BE2C (cell line): ENCODE results near the gene PPP4R1.

Experiments
- DNase-seq: peaks from one replicate; pipeline ENCODE4 v3.0.0-alpha.2; 2020
- H3K27me3 ChIP-seq: fragments of 250-450 bp; sonication (Bioruptor Pico); 2 replicates; pipeline ENCODE4 v1.5.1; 2020; ENCODE audit warnings: mild to moderate bottlenecking
- H3K36me3 ChIP-seq: fragments of 250-450 bp; sonication (Bioruptor Pico); 2 replicates; pipeline ENCODE4 v1.5.1; 2020; ENCODE audit warnings: mild to moderate bottlenecking
- H3K4me1 ChIP-seq: fragments of 250-450 bp; sonication (Bioruptor Pico); 2 replicates; pipeline ENCODE4 v1.5.1; 2020
- H3K4me3 ChIP-seq: 2 replicates; pipeline ENCODE4 v1.5.1; 2011; ENCODE audit warnings: low read depth, low read length
- H3K9me3 ChIP-seq: fragments of 250-450 bp; sonication (Bioruptor Pico); 2 replicates; pipeline ENCODE4 v1.5.1; 2020
- TF ChIP-seq, protein P1 (sequence below): IDR thresholded peaks from 2 replicates; pipeline ENCODE4 v1.5.1; 2012; ENCODE audit warnings: mild to moderate bottlenecking, low read depth, low read length

Gene PPP4R1

DNA sequence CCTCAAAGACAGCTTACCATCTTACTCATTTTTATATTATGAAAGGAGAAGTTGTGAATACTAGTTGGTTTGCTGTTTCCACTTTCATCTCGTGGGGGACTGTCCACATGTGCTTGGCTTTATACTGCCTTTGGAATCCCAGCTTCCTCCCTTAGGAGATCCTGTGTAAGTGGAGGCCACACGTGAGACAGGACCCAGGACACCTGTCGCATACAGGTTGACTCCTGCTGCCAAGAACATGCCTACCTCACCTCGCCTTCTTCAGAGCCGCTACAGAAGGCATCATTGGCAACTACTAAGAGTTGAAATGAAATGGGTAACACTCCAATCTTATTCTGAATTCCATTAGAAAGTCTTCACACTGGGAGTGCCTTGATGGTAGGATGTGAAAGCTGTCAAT is 69.3 kb downstream of the PPP4R1 start:
- Histone ChIP-seq H3K9me3 (no peaks in the 10 kb centered on the region), H3K4me1 (no peaks in the 10 kb centered on the region), H3K4me3 (no peak overlapping the region), H3K36me3 (no peaks in the 10 kb centered on the region; the same call in 1 of the 2 replicates), H3K27me3 (no peaks in the 10 kb centered on the region)
- DNase-seq = no peak
- TF ChIP-seq, protein P1, sequence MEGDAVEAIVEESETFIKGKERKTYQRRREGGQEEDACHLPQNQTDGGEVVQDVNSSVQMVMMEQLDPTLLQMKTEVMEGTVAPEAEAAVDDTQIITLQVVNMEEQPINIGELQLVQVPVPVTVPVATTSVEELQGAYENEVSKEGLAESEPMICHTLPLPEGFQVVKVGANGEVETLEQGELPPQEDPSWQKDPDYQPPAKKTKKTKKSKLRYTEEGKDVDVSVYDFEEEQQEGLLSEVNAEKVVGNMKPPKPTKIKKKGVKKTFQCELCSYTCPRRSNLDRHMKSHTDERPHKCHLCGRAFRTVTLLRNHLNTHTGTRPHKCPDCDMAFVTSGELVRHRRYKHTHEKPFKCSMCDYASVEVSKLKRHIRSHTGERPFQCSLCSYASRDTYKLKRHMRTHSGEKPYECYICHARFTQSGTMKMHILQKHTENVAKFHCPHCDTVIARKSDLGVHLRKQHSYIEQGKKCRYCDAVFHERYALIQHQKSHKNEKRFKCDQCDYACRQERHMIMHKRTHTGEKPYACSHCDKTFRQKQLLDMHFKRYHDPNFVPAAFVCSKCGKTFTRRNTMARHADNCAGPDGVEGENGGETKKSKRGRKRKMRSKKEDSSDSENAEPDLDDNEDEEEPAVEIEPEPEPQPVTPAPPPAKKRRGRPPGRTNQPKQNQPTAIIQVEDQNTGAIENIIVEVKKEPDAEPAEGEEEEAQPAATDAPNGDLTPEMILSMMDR = no peak

GRCh38 chr18:9542924-9543323 is 71.4 kb downstream of the PPP4R1 start:
- H3K36me3 ChIP-seq = no peaks in the 10 kb centered on the region
- no peak for DNase-seq
- no peaks in the 10 kb centered on the region for H3K9me3 ChIP-seq
- no peak overlapping the region for H3K4me3 ChIP-seq
- H3K27me3 ChIP-seq = no peaks in the 10 kb centered on the region
- no peaks in the 10 kb centered on the region for H3K4me1 ChIP-seq
- TF ChIP-seq, protein P1 = no peak

DNA sequence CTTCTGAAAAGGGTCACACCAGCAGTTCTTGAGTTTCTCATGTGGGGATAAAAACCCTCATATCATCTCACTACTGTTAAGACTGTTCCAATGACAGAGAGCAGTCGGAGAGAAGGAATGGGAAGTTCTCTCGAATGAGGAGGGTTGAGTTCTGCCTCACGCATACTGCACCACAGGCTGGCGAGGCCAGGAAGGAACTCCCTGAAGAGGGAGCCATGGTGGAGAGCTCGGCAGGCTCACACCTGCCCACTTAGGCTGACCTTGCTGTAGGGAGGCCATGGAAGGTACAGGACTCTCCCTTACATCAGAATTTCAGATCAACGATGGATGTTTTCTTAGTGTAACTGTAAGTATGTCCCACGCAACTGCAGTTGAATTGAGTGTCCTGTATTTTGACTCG is 74.4 kb downstream of the PPP4R1 start:
- H3K4me3 ChIP-seq = no peak overlapping the region
- TF ChIP-seq, protein P1 = no peak
- H3K4me1 ChIP-seq = no peaks in the 10 kb centered on the region
- no peaks in the 10 kb centered on the region for H3K36me3 ChIP-seq
- H3K27me3 ChIP-seq = no peaks in the 10 kb centered on the region
- no peaks in the 10 kb centered on the region for H3K9me3 ChIP-seq
- DNase-seq = no peak

- DNase-seq = no peak
- Histone ChIP-seq H3K27me3 (no peaks in the 10 kb centered on the region), H3K4me3 (no peak overlapping the region), H3K9me3 (no peaks in the 10 kb centered on the region), H3K36me3 (no peaks in the 10 kb centered on the region), H3K4me1 (no peaks in the 10 kb centered on the region)
- TF ChIP-seq, protein P1 = no peak
Observed at GRCh38 chr18:9539283-9539682, 75.1 kb downstream of the PPP4R1 start.

GRCh38 chr18:9537677-9538076 is 76.7 kb downstream of the PPP4R1 start:
- no peaks in the 10 kb centered on the region for H3K4me1 ChIP-seq
- H3K4me3 ChIP-seq = no peak overlapping the region
- H3K27me3 ChIP-seq = no peaks in the 10 kb centered on the region
- no peaks in the 10 kb centered on the region for H3K9me3 ChIP-seq
- no peaks in the 10 kb centered on the region for H3K36me3 ChIP-seq
- TF ChIP-seq, protein P1 = no peak
- DNase-seq = no peak

GRCh38 chr18:9536354-9537152 is 77.8 kb downstream of the PPP4R1 start:
- TF ChIP-seq, protein P1 = no peak

More at GRCh38 chr18:9536354-9537152, 77.8 kb downstream of the PPP4R1 start:
- no peaks in the 10 kb centered on the region for H3K27me3 ChIP-seq
- no peaks in the 10 kb centered on the region for H3K36me3 ChIP-seq
- H3K4me3 ChIP-seq = no peak overlapping the region
- no peak for DNase-seq
- H3K4me1 ChIP-seq = no peaks in the 10 kb centered on the region
- H3K9me3 ChIP-seq = no peaks in the 10 kb centered on the region
